Keratinocyte (primary cell): ENCODE measurements around the gene UTP15.

Experiments
- EZH2 ChIP-seq: IDR thresholded peaks from one replicate; pipeline ENCODE4 v1.6.1; 2012; ENCODE audit warnings: inconsistent platforms, mild to moderate bottlenecking, low read length, moderate library complexity
- TF ChIP-seq, protein P1 (sequence below), 3 experiments: IDR thresholded peaks in 1 of 3; conservative IDR thresholded peaks in 1 of 3; optimal IDR thresholded peaks in 1 of 3; 2 replicates in 2 of 3; 3 replicates in 1 of 3; pipeline versions ENCODE3 to v1.5.1; 2011; ENCODE audit warnings: low read length in 3 of 3, mild to moderate bottlenecking in 3 of 3, moderate library complexity in 2 of 3, control low read depth in 1 of 3, inconsistent platforms in 1 of 3; ENCODE audit not compliant: insufficient read depth in 2 of 3; ENCODE audit errors: extremely low read depth in 1 of 3

GRCh38 chr5:73564675-73565074, 868 bp upstream of the UTP15 start:
- TF ChIP-seq, protein P1, sequence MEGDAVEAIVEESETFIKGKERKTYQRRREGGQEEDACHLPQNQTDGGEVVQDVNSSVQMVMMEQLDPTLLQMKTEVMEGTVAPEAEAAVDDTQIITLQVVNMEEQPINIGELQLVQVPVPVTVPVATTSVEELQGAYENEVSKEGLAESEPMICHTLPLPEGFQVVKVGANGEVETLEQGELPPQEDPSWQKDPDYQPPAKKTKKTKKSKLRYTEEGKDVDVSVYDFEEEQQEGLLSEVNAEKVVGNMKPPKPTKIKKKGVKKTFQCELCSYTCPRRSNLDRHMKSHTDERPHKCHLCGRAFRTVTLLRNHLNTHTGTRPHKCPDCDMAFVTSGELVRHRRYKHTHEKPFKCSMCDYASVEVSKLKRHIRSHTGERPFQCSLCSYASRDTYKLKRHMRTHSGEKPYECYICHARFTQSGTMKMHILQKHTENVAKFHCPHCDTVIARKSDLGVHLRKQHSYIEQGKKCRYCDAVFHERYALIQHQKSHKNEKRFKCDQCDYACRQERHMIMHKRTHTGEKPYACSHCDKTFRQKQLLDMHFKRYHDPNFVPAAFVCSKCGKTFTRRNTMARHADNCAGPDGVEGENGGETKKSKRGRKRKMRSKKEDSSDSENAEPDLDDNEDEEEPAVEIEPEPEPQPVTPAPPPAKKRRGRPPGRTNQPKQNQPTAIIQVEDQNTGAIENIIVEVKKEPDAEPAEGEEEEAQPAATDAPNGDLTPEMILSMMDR (optimal IDR thresholded peaks at IDR 0.05 in 1 of 3, IDR thresholded peaks at IDR 0.05 in 1 of 3, conservative IDR thresholded peaks at IDR 0.05 in 1 of 3; ENCODE audit: extremely low read depth in 1 of 3, insufficient read depth in 2 of 3, low read length in 3 of 3) = no peak
- TF ChIP-seq EZH2 = no peak
